Gastroesophageal sphincter (tissue), 4 donors: ENCODE data around the gene GABRR3. TPM values are rescaled to one million over a fixed set of nuclear protein-coding genes. Genes with fewer than 3 reads are reported as not detected.

Experiments
- ATAC-seq: fragments of 150-250 bp; one replicate; pipeline ENCODE4 v1.9.1; 2016; ENCODE audit warnings: mild to moderate bottlenecking, moderate library complexity
- H3K27ac ChIP-seq, 4 donors: fragments of 200-600 bp; sonication (generic) in 3 of 4; 1 replicate in 3 of 4; 2 replicates in 1 of 4; pipeline ENCODE4 v1.5.1; 2016 to 2019
- H3K27me3 ChIP-seq: fragments of 200-600 bp; sonication (generic); one replicate; pipeline ENCODE4 v1.5.1; 2019
- H3K36me3 ChIP-seq, 2 donors: fragments of 200-600 bp; sonication (generic); one replicate each; pipeline ENCODE4 v1.5.1; 2019; ENCODE audit warnings: control low read depth in 1 of 2
- H3K4me1 ChIP-seq, 3 donors: fragments of 200-600 bp; sonication (generic); 1 replicate in 2 of 3; 2 replicates in 1 of 3; pipeline ENCODE4 v1.5.1; 2016 to 2019; ENCODE audit warnings: control low read depth in 2 of 3
- H3K4me3 ChIP-seq, 2 donors: fragments of 200-600 bp; sonication (generic); one replicate each; pipeline ENCODE4 v1.5.1; 2019; ENCODE audit warnings: mild to moderate bottlenecking in 1 of 2, moderate library complexity in 1 of 2
- H3K9me3 ChIP-seq, 3 donors: fragments of 200-600 bp; sonication (generic); one replicate each; pipeline ENCODE4 v1.5.1; 2017 to 2019; ENCODE audit warnings: control low read depth in 2 of 3
- EP300 ChIP-seq: sonication (generic); formaldehyde crosslinking; IDR thresholded peaks from one replicate; pipeline ENCODE4 v1.6.1; 2017; ENCODE audit warnings: antibody characterized with exemption, mild to moderate bottlenecking
- POLR2A ChIP-seq, 2 donors: fragments of 450-650 bp; IDR thresholded peaks; one replicate each; pipeline ENCODE4 v1.6.1; 2017; ENCODE audit warnings: antibody characterized with exemption in 2 of 2, mild to moderate bottlenecking in 2 of 2, moderate library complexity in 1 of 2
- POLR2AphosphoS5 ChIP-seq: sonication (generic); formaldehyde crosslinking; IDR thresholded peaks from one replicate; pipeline ENCODE4 v1.6.1; 2017; ENCODE audit warnings: antibody characterized with exemption
- WGBS, 2 donors: methylation state at CpG; one replicate each; pipeline ENCODE4 v1.1.5; 2018; ENCODE audit warnings: low coverage in 1 of 2; 5-methylcytosine and 5-hydroxymethylcytosine counted together
- total RNA-seq, 4 donors: library from RNA; depleted of rRNA; stranded (reverse); fragments of >200 nt; gene quantifications; one replicate each; pipeline ENCODE4 v1.1.0, GENCODE V29; 2016
- TF ChIP-seq, protein P1 (sequence below), 4 experiments: fragments of 200-600 bp in 2 of 4; fragments of 450-650 bp in 2 of 4; sonication (generic) in 1 of 4; IDR thresholded peaks; one replicate each; pipeline ENCODE4 v1.5.1; 2017 to 2019; ENCODE audit warnings: antibody characterized with exemption in 4 of 4, mild to moderate bottlenecking in 2 of 4, moderate library complexity in 2 of 4

The GABRR3 gene
- total RNA-seq, 4 donors from 2014 or later = not detected

DNA sequence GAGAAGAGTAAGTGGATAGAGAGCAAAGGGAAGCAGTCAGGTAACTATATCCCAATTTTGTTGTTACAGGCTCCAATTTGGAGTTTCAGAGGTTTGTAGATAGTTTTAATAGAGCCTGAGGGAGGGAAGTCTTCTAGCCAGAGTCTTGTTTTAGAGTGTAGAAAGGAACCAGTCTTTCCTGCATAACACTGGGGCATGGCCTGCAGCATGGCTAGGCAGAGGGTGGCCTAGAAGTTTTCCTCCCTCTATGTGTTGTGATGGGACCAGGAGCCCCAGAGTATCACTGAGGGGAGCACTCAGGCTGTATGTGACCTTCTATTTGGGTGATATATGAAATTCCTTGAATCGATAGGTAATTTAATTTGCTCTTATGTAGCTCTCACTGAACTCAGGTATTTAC, 22.5 kb upstream of the GABRR3 start:
- H3K9me3 ChIP-seq = no peaks in the 10 kb centered on the region
- H3K4me1 ChIP-seq = no peaks in the 10 kb centered on the region
- no peaks in the 10 kb centered on the region for H3K27me3 ChIP-seq
- H3K4me3 ChIP-seq = no peak overlapping the region
- TF ChIP-seq, protein P1, sequence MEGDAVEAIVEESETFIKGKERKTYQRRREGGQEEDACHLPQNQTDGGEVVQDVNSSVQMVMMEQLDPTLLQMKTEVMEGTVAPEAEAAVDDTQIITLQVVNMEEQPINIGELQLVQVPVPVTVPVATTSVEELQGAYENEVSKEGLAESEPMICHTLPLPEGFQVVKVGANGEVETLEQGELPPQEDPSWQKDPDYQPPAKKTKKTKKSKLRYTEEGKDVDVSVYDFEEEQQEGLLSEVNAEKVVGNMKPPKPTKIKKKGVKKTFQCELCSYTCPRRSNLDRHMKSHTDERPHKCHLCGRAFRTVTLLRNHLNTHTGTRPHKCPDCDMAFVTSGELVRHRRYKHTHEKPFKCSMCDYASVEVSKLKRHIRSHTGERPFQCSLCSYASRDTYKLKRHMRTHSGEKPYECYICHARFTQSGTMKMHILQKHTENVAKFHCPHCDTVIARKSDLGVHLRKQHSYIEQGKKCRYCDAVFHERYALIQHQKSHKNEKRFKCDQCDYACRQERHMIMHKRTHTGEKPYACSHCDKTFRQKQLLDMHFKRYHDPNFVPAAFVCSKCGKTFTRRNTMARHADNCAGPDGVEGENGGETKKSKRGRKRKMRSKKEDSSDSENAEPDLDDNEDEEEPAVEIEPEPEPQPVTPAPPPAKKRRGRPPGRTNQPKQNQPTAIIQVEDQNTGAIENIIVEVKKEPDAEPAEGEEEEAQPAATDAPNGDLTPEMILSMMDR (IDR thresholded peaks at IDR 0.05) = no peak
- TF ChIP-seq EP300 = no peak
- no peak for TF ChIP-seq POLR2A (IDR thresholded peaks at IDR 0.05)
- TF ChIP-seq POLR2AphosphoS5 = no peak
- no peak for ATAC-seq
- 86 to 100% methylated on average over 1 of the region's 1 CpG for WGBS, 2 donors
- H3K36me3 ChIP-seq = no peaks in the 10 kb centered on the region
- no peak overlapping the region for H3K27ac ChIP-seq

DNA sequence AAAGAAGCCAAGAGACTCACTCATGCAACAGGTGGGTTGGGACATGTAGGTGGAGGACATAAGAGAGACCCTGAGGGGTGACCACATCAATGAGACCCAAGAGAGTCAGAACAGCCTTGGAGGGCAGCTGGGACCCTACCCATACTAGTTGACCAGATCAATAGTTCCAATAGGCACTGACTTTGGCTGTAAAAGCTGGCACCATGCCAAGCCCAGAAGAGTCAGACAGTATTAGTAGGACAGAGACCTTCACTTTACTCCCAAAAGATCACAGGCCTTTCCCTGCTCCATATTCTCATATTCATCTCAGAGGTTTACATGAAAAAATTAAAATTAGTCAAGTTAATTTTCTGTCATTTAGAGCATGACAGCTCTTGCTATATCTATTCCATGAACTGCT, 20.9 kb upstream of the GABRR3 start:
- no peak for ATAC-seq
- no peaks in the 10 kb centered on the region for H3K9me3 ChIP-seq
- H3K27me3 ChIP-seq = no peaks in the 10 kb centered on the region
- no peaks in the 10 kb centered on the region for H3K4me1 ChIP-seq
- TF ChIP-seq, protein P1 (IDR thresholded peaks at IDR 0.05) = no peak
- TF ChIP-seq EP300 (no peak), POLR2A (IDR thresholded peaks at IDR 0.05) (no peak)
- H3K36me3 ChIP-seq = no peaks in the 10 kb centered on the region
- H3K4me3 ChIP-seq = no peak overlapping the region
- no peak overlapping the region for H3K27ac ChIP-seq

DNA sequence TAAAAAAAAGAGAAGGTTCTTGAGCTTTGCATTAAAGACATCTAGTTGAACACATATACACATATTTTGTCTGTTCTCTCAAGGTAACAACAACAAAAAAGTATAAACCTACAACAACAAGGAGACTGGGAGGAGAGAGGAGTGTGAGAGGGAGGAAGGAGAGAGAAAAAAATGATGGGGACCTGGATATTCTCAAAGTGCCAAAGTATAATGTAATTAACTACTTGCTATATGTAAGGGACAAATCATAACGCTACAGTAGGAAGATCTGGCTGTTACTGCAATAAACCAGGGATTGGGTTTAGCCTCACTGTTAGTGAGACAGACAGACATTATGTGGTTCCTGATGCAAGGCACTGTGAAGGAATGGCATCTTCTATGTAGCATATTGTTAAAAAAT, 14.2 kb upstream of the GABRR3 start:
- no peaks in the 10 kb centered on the region for H3K9me3 ChIP-seq

DNA sequence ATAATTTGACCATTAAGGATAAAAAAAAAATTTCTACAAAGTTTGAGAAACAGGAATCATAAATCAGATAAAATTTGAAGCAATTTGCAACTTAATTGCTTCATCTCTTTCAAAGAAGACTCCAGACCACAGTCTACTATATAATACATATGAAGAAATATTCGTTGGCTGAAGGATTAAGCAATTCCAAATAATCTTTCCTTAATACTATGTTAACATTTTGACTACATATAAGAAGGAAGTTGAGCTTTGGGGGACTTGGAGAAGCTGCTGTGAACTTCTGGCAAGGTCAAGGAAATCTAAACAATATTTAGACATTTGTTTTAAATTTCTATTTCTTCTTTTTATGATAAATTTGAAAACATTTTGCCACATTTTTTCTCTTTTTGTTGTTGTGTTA, 13.5 kb upstream of the GABRR3 start:
- Histone ChIP-seq H3K27me3 (no peaks in the 10 kb centered on the region), H3K4me1 (no peaks in the 10 kb centered on the region), H3K36me3 (no peaks in the 10 kb centered on the region), H3K9me3 (no peaks in the 10 kb centered on the region), H3K4me3 (no peak overlapping the region), H3K27ac (no peak overlapping the region)
- WGBS, 2 donors = 4 to 17% methylated on average over 1 of the region's 1 CpG
- ATAC-seq = no peak
- TF ChIP-seq POLR2AphosphoS5 (no peak), EP300 (no peak), POLR2A (IDR thresholded peaks at IDR 0.05) (no peak)
- TF ChIP-seq, protein P1 (IDR thresholded peaks at IDR 0.05) = no peak

More for the DNA sequence above, 14.2 kb upstream of the GABRR3 start:
- H3K36me3 ChIP-seq = no peaks in the 10 kb centered on the region
- H3K4me3 ChIP-seq = no peak overlapping the region
- WGBS, 2 donors = 25 to 37% methylated on average over 1 of the region's 1 CpG
- no peak overlapping the region for H3K27ac ChIP-seq
- no peaks in the 10 kb centered on the region for H3K27me3 ChIP-seq
- H3K4me1 ChIP-seq = no peaks in the 10 kb centered on the region
- ATAC-seq = no peak
- TF ChIP-seq, protein P1 (IDR thresholded peaks at IDR 0.05) = no peak
- no peak for TF ChIP-seq EP300
- TF ChIP-seq POLR2AphosphoS5 = no peak
- TF ChIP-seq POLR2A (IDR thresholded peaks at IDR 0.05) = no peak

DNA sequence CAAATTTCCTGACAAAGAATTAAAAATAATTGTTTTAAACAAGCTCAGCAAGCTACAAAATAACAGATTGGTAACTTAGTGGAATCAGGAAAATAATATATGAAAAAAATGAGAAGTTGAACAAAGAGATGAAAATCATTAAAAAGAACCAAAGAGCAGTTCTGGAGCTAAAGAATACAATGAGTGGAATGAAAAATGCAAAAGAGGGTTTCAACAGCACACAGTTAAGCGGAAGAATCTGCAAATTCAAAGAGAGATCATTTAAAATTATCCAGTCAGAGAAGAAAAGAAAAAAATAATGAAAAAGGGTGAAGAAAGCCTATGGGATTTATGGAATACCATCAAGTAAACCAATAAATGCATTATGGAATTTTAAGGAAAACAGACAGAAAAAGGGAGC, 6.2 kb upstream of the GABRR3 start:
- WGBS, 2 donors = 100% methylated on average over 1 of the region's 1 CpG
- no peak for TF ChIP-seq POLR2AphosphoS5
- TF ChIP-seq POLR2A (IDR thresholded peaks at IDR 0.05) = no peak
- no peak for TF ChIP-seq EP300
- TF ChIP-seq, protein P1 (IDR thresholded peaks at IDR 0.05) = no peak
- Histone ChIP-seq H3K27ac (no peak overlapping the region), H3K9me3 (peaks cover 0 to 11% (median 0%) of the 10 kb centered on the region in 3 donors), H3K4me1 (peaks cover 0 to 6% (median 0%) of the 10 kb centered on the region in 3 donors), H3K36me3 (no peaks in the 10 kb centered on the region), H3K4me3 (no peak overlapping the region), H3K27me3 (peaks cover 6% of the 10 kb centered on the region)
- ATAC-seq = no peak
